Measurements from ENCODE around the gene CRHBP.

The CRHBP gene

GRCh38 chr5:76960004-76960625 lies 7.3 kb downstream of the CRHBP start:
- no peak for DNase-seq (ENCODE audit: low read depth)

GRCh38 chr5:76964060-76964459 lies 11.2 kb downstream of the CRHBP start:
- H3K4me3 ChIP-seq (ENCODE audit: low read length) = no peak overlapping the region
- TF ChIP-seq CTCF (conservative IDR thresholded peaks at IDR 0.05; ENCODE audit: low read length) = no peak
- no peak for DNase-seq (ENCODE audit: low read depth)

More at GRCh38 chr5:76960004-76960625, 7.3 kb downstream of the CRHBP start:
- TF ChIP-seq CTCF (conservative IDR thresholded peaks at IDR 0.05; ENCODE audit: low read length) = no peak
- H3K4me3 ChIP-seq (ENCODE audit: low read length) = no peak overlapping the region

GRCh38 chr5:76971511-76971910 lies 18.7 kb downstream of the CRHBP start:
- no peak for TF ChIP-seq CTCF (conservative IDR thresholded peaks at IDR 0.05; ENCODE audit: low read length)
- no peak for DNase-seq (ENCODE audit: low read depth)
- H3K4me3 ChIP-seq (ENCODE audit: low read length) = no peak overlapping the region

- no peak for TF ChIP-seq CTCF (conservative IDR thresholded peaks at IDR 0.05; ENCODE audit: low read length)
- H3K4me3 ChIP-seq (ENCODE audit: low read length) = no peak overlapping the region
- no peak for DNase-seq (ENCODE audit: low read depth)
Measured at GRCh38 chr5:76972689-76973088, 19.8 kb downstream of the CRHBP start.

- TF ChIP-seq CTCF (conservative IDR thresholded peaks at IDR 0.05; ENCODE audit: low read length) = no peak
- DNase-seq (ENCODE audit: low read depth) = no peak
- no peak overlapping the region for H3K4me3 ChIP-seq (ENCODE audit: low read length)
Measured at GRCh38 chr5:76974785-76975184, 21.9 kb downstream of the CRHBP start.

GRCh38 chr5:76978869-76979268 lies 26.0 kb downstream of the CRHBP start:
- no peak for DNase-seq (ENCODE audit: low read depth)
- no peak overlapping the region for H3K4me3 ChIP-seq (ENCODE audit: low read length)
- TF ChIP-seq CTCF (conservative IDR thresholded peaks at IDR 0.05; ENCODE audit: low read length) = no peak

GRCh38 chr5:76980518-76981144 lies 27.8 kb downstream of the CRHBP start:
- no peak for TF ChIP-seq CTCF (conservative IDR thresholded peaks at IDR 0.05; ENCODE audit: low read length)
- no peak for DNase-seq (ENCODE audit: low read depth)
- no peak overlapping the region for H3K4me3 ChIP-seq (ENCODE audit: low read length)
